Gastrocnemius medialis (tissue), 4 donors: ENCODE results near the gene MRPL30. TPM values are rescaled to one million over a fixed set of nuclear protein-coding genes. Genes with fewer than 3 reads are reported as not detected.
"Not testable (repeated sequence)": the region's sequence is repeated elsewhere in the genome, so short reads cannot be mapped to it uniquely, and the experiment has no call there.

Experiments used
- ATAC-seq, 2 donors: fragments of 150-250 bp; one replicate each; pipeline ENCODE4 v1.9.1; 2016
- DNase-seq, 2 donors: peaks; one replicate each; pipeline ENCODE4 v3.0.0-alpha.2; 2019
- H3K27ac ChIP-seq, 4 donors: fragments of 200-600 bp; sonication (generic); 1 replicate in 1 of 4; 2 replicates in 3 of 4; pipeline ENCODE4 v1.5.1; 2016 to 2018; ENCODE audit warnings: mild to moderate bottlenecking in 2 of 4, moderate library complexity in 1 of 4
- H3K27me3 ChIP-seq, 3 donors: fragments of 200-600 bp; sonication (generic) in 2 of 3; 1 replicate in 1 of 3; 2 replicates in 2 of 3; pipeline versions ENCODE4 v1.5.1 to v1.6.0; 2016 to 2019; ENCODE audit warnings: mild to moderate bottlenecking in 1 of 3, moderate library complexity in 1 of 3
- H3K36me3 ChIP-seq, 2 donors: fragments of 200-600 bp; sonication (generic) in 1 of 2; one replicate each; pipeline ENCODE4 v1.5.1; 2017 to 2018
- H3K4me1 ChIP-seq, 2 donors: fragments of 200-600 bp; sonication (generic) in 1 of 2; one replicate each; pipeline ENCODE4 v1.5.1; 2016 to 2017; ENCODE audit warnings: mild to moderate bottlenecking in 2 of 2
- H3K4me3 ChIP-seq, 4 donors: fragments of 200-600 bp; sonication (generic) in 3 of 4; 1 replicate in 1 of 4; 2 replicates in 3 of 4; pipeline ENCODE4 v1.5.1; 2016 to 2019; ENCODE audit warnings: mild to moderate bottlenecking in 2 of 4
- H3K9me3 ChIP-seq, 3 donors: fragments of 200-600 bp; sonication (generic) in 2 of 3; 1 replicate in 1 of 3; 2 replicates in 2 of 3; pipeline ENCODE4 v1.5.1; 2016 to 2019
- CTCF ChIP-seq, 5 experiments: fragments of 450-650 bp in 3 of 5; fragments of 200-600 bp in 2 of 5; sonication (generic) in 2 of 5; IDR thresholded peaks in 4 of 5; conservative IDR thresholded peaks in 1 of 5; 1 replicate in 4 of 5; 2 replicates in 1 of 5; pipeline ENCODE4 v1.5.1; 2016 to 2019; ENCODE audit warnings: antibody characterized with exemption in 5 of 5, mild to moderate bottlenecking in 3 of 5, moderate library complexity in 3 of 5
- POLR2A ChIP-seq, 2 donors: fragments of 450-650 bp; IDR thresholded peaks; one replicate each; pipeline ENCODE4 v1.6.1; 2017; ENCODE audit warnings: antibody characterized with exemption in 2 of 2, mild to moderate bottlenecking in 2 of 2, moderate library complexity in 2 of 2
- in situ Hi-C, 4 donors: fragments of 200-750 bp; cut with MboI; loops; one replicate each; pipeline versions ENCODE4 v1.15.0 to v1.8.0; 2017; ENCODE audit warnings: low sequenced_read_pairs in 4 of 4
- intact Hi-C: fragments of 100-400 bp; cut with DNase I; formaldehyde crosslinking; loops from one replicate; pipeline ENCODE4 v1.15.1; 2023; ENCODE audit warnings: low total_unique reads
- total RNA-seq, 4 donors: library from RNA; depleted of rRNA; stranded (reverse); fragments of >200 nt; gene quantifications; one replicate each; pipeline versions ENCODE4 v1.1.0 to v1.2.3, GENCODE V29; 2016

MRPL30 gene
- 10 to 100 TPM; 29.3 to 43.4 (median 35.5) TPM for total RNA-seq

GRCh38 chr2:99180755-99181623 is at the start of gene MRPL30, which contains the start of gene MITD1:
MRPL30 (plus strand) TSS chr2:99181184; CDS start chr2:99186204, 5,020 bp downstream.
MITD1 (minus strand) TSS chr2:99181058; CDS start chr2:99180981, 77 bp downstream.
- Histone ChIP-seq H3K9me3 (no peaks in the 10 kb centered on the region), H3K36me3 (no peaks in the 10 kb centered on the region), H3K27ac (peak within 1 kb of the TSS; percentile 77 to 88 (median 80)), H3K4me3 (peak within 1 kb of the TSS; percentile 73 to 84 (median 80)), H3K27me3 (no peaks in the 10 kb centered on the region), H3K4me1 (peaks cover 23 to 33% of the 10 kb centered on the region in 2 donors)
- in situ Hi-C loops (loop anchor here (10.0 to 25.0 kb wide), 6 partner anchors 156 to 1381 kb away; partner anchors contain the start of genes REV1 (in 4 of the 4), EIF5B (in 2 of the 4), TXNDC9 (in 2 of the 4) and COA5 (in 1 of the 4)), intact Hi-C loops (loop anchor here (1.0 to 2.0 kb wide), 5 partner anchors 27 to 572 kb away; partner anchors contain the start of genes C2orf15, COA5, LIPT1 and REV1)
- TF ChIP-seq POLR2A (IDR thresholded peaks at IDR 0.05) = peak; percentile 29 to 73
- TF ChIP-seq CTCF (IDR thresholded peaks at IDR 0.05 in 4 of 5, conservative IDR thresholded peaks at IDR 0.05 in 1 of 5) = no peak
- DNase-seq (peak; percentile 87 to 89), ATAC-seq (peak; percentile 98 to 100)

- in situ Hi-C loops, H3K9me3 ChIP-seq, DNase-seq, H3K4me1 ChIP-seq, intact Hi-C loops, ATAC-seq, H3K36me3 ChIP-seq, H3K27ac ChIP-seq, H3K27me3 ChIP-seq, H3K4me3 ChIP-seq: not testable (repeated sequence)
Observed at GRCh38 chr2:99135044-99135556, 45.9 kb upstream of the MRPL30 start.

GRCh38 chr2:99139003-99139402 is 42.0 kb upstream of the MRPL30 start:
- Histone ChIP-seq H3K27me3 (no peaks in the 10 kb centered on the region), H3K9me3 (no peaks in the 10 kb centered on the region), H3K4me3 (no peak overlapping the region), H3K36me3 (no peaks in the 10 kb centered on the region), H3K27ac (no peak overlapping the region), H3K4me1 (peaks cover 4 to 11% of the 10 kb centered on the region in 2 donors)
- no peak for ATAC-seq
- in situ Hi-C loops (no loop called here), intact Hi-C loops (no loop called here)
- no peak for DNase-seq
- no peak for TF ChIP-seq CTCF (IDR thresholded peaks at IDR 0.05 in 4 of 5, conservative IDR thresholded peaks at IDR 0.05 in 1 of 5)
- TF ChIP-seq POLR2A (IDR thresholded peaks at IDR 0.05) = no peak

- Histone ChIP-seq H3K27ac (peak overlapping the region; percentile 78 to 81 (median 79)), H3K4me3 (peak overlapping the region; percentile 80 to 98 (median 88)), H3K4me1 (peaks cover 4 to 11% of the 10 kb centered on the region in 2 donors), H3K27me3 (no peaks in the 10 kb centered on the region), H3K9me3 (no peaks in the 10 kb centered on the region), H3K36me3 (no peaks in the 10 kb centered on the region)
- TF ChIP-seq POLR2A (IDR thresholded peaks at IDR 0.05) (no peak), CTCF (IDR thresholded peaks at IDR 0.05 in 4 of 5, conservative IDR thresholded peaks at IDR 0.05 in 1 of 5) (no peak)
- DNase-seq (no peak), ATAC-seq (peak in 1 of 2 donors; percentile 28)
- in situ Hi-C loops = no loop called here
- intact Hi-C loops = loop anchor here (2.0 kb wide), 1 partner anchor 351 kb away; the partner anchor contains the start of gene REV1
Observed at GRCh38 chr2:99140056-99140859, 40.7 kb upstream of the MRPL30 start.
